Pancreas (tissue), 10 donors: Measurements from ENCODE around the gene PINK1. TPM values are rescaled to one million over a fixed set of nuclear protein-coding genes. Genes with fewer than 3 reads are reported as not detected.

Experiments
- ATAC-seq, 4 donors: fragments of 200-7000 bp; cut with Tn5 transposase; one replicate each; pipeline versions ENCODE4 v1.8.0 to v1.9.1; 2020; ENCODE audit warnings: mild to moderate bottlenecking in 4 of 4, moderate library complexity in 4 of 4
- DNase-seq, 6 donors: peaks; one replicate each; pipeline ENCODE4 v3.0.0-alpha.2; 2020
- FAIRE-seq: peaks from 2 replicates; lab custom pipeline; 2012; peaks lifted over from hg19 to GRCh38; lab: Jason Lieb, UNC
- H3K27ac ChIP-seq, 4 donors: fragments of 200-600 bp; sonication (generic); 1 replicate in 3 of 4; 2 replicates in 1 of 4; pipeline versions ENCODE4 v1.5.0 to v1.8.0; 2020
- H3K27me3 ChIP-seq, 4 donors: fragments of 200-600 bp; one replicate each; pipeline ENCODE4 v1.8.0; 2021
- H3K36me3 ChIP-seq, 3 donors: fragments of 200-600 bp; sonication (generic) in 1 of 3; one replicate each; pipeline versions ENCODE4 v1.5.0 to v1.8.0; 2020 to 2021
- H3K4me1 ChIP-seq, 3 donors: fragments of 200-600 bp; one replicate each; pipeline ENCODE4 v1.8.0; 2021
- H3K4me3 ChIP-seq, 4 donors: fragments of 200-600 bp; sonication (generic) in 2 of 4; one replicate each; pipeline versions ENCODE4 v1.5.0 to v1.8.0; 2020 to 2021
- H3K9me3 ChIP-seq, 4 donors: fragments of 200-600 bp; one replicate each; pipeline ENCODE4 v1.8.0; 2021
- WGBS, 2 donors: extraction: QIAGEN DNeasy Blood & Tissue Kit; methylation state at CpG; one replicate each; pipeline ENCODE4 v1.1.7; 2013; 5-methylcytosine and 5-hydroxymethylcytosine counted together
- intact Hi-C, 3 donors: fragments of 100-400 bp; cut with DNase I; formaldehyde crosslinking; loops; one replicate each; pipeline versions ENCODE4 v1.11.1 to v1.14.2; 2022
- polyA plus RNA-seq, 2 donors: library from polyadenylated mRNA; stranded (reverse); fragments of 200-250 nt; gene quantifications; one replicate each; pipeline ENCODE4 v1.2.3, GENCODE V29; 2013
- total RNA-seq, 6 donors: library from RNA; stranded (reverse); fragmentation: NEBNext Ultra II Directional in 4 of 6; extraction: Animal tissue kit (Norgen Biotek cat#: 25700) in 4 of 6; gene quantifications; one replicate each; pipeline versions ENCODE4 v1.2.1 to v1.2.4, GENCODE V29; 2021 to 2023
- TF ChIP-seq, protein P1 (sequence below), 4 donors: fragments of 200-600 bp; sonication (generic) in 3 of 4; IDR thresholded peaks; one replicate each; pipeline versions ENCODE4 v1.5.0 to v1.8.0; 2021; ENCODE audit warnings: antibody characterized with exemption in 4 of 4
- donor health status: healthy with polysubstance abuse.
- donor health status: DM: no; HTN: no; CAD: no; lungs with moderate emphysema.
- donor health status: DM: no; HTN: no; CAD: no.
- donor health status: control.
- donor health status: control.
- donor health status: Bipolar disorder and iron deficiency.
- donor health status: DM: yes; HTN: yes; CAD: no.
- donor health status: DM: no; HTN: no; CAD: no.
- donor health status: DM: no; HTN: no; CAD: no.
- donor health status: DM: yes; HTN: yes; CAD: no.

Gene PINK1
- total and polyA plus RNA-seq, 8 donors: 15.6 to 38.0 (median 29.0) TPM

DNA sequence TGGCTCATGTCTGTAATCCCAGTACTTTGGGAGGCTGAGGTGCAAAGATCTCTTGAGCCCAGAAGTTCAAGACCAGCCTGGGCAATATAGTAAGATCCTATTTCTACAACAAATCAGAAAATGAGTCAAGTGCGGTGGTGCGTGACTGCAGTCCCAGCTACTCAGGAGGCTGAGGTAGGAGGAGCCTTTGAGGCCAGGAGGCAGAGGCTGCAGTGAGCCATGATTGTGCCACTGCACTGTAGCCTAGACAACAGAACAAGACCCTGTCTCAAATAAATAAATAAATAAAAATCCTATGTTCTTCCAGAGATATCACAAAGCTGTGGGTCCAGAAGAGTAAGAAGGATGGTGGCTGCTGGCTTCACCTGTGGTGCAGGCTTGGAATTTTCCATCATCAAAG, 22.3 kb upstream of the PINK1 start:
- Histone ChIP-seq H3K36me3 (no peaks in the 10 kb centered on the region), H3K27me3 (no peaks in the 10 kb centered on the region), H3K4me1 (no peaks in the 10 kb centered on the region), H3K4me3 (no peak overlapping the region), H3K9me3 (no peaks in the 10 kb centered on the region), H3K27ac (no peak overlapping the region)
- no peak for ATAC-seq
- intact Hi-C loops: no loop called here
- no peak for FAIRE-seq
- DNase-seq: no peak
- WGBS, 2 donors: 97 to 100% methylated on average over 2 of the region's 2 CpGs
- TF ChIP-seq, protein P1, sequence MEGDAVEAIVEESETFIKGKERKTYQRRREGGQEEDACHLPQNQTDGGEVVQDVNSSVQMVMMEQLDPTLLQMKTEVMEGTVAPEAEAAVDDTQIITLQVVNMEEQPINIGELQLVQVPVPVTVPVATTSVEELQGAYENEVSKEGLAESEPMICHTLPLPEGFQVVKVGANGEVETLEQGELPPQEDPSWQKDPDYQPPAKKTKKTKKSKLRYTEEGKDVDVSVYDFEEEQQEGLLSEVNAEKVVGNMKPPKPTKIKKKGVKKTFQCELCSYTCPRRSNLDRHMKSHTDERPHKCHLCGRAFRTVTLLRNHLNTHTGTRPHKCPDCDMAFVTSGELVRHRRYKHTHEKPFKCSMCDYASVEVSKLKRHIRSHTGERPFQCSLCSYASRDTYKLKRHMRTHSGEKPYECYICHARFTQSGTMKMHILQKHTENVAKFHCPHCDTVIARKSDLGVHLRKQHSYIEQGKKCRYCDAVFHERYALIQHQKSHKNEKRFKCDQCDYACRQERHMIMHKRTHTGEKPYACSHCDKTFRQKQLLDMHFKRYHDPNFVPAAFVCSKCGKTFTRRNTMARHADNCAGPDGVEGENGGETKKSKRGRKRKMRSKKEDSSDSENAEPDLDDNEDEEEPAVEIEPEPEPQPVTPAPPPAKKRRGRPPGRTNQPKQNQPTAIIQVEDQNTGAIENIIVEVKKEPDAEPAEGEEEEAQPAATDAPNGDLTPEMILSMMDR (IDR thresholded peaks at IDR 0.05): no peak

DNA sequence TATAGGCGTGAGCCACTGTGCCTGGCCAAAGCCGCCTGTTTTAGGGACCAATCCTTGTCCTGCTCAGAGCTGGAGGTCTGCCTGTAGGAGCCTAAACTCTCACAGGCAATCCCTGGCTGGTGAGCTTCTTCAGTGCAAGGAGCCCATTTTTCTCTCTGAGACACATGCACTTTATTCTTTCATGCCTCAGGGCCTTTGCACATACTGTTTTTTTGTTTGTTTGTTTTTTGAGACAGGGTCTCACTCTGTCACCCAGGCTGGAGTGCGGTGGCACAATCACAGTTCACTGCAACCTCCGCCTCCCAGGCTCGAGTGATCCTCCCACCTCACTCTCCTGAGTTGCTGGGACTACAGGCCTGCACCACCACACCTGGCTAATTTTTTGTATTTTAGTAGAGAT, 21.6 kb upstream of the PINK1 start:
- intact Hi-C loops: no loop called here
- TF ChIP-seq, protein P1 (IDR thresholded peaks at IDR 0.05): no peak
- 88 to 94% methylated on average over 5 of the region's 5 CpGs for WGBS, 2 donors
- ATAC-seq (no peak), DNase-seq (no peak), FAIRE-seq (no peak)
- Histone ChIP-seq H3K4me3 (no peak overlapping the region), H3K9me3 (no peaks in the 10 kb centered on the region), H3K27me3 (no peaks in the 10 kb centered on the region), H3K4me1 (no peaks in the 10 kb centered on the region), H3K36me3 (no peaks in the 10 kb centered on the region), H3K27ac (no peak overlapping the region)

DNA sequence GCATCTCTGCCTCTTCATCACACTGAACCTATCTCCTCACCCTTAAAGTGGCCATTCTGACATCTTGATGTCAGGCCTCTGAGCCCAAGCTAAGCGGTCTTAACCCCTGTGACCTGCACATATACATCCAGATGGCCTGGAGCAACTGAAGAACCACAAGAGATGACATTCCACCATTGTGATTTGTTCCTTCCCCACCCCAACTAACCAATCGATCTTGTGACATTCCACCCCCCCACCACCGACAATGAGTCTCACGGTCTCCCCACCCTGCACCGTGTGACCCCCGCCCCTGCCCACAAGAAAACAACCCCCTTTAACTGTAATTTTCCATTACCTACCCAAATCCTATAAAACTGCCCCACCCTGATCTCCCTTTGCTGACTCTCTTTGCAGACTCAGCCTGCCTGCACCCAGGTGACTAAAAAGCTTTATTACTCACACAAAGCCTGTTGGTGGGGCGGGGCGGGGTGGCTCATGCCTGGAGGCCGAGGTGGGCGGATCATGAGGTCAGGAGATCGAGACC, 21.0 kb upstream of the PINK1 start:
- no peak for FAIRE-seq

DNA sequence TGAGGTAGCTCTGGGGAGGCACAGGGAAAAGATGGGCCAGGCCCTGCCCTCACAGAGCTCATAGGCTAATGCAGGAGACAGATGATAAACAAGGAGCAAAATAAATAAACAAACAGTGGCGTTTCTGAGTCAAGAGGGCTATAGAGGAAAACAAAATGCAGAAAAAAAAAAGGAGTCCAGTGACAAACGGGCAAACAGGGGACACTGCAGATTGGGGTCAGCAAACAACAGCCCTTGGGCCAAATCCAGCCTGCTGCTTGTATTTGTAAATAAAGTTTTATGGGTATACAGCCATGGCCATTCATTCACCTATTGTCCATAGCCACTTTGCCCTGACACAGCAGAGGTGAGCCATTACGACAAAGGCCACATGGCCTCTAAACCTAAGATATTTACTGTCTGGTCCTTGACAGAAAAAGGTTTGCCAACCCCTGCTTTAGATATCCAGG, 19.1 kb upstream of the PINK1 start:
- ATAC-seq (no peak), DNase-seq (no peak), FAIRE-seq (no peak)
- H3K4me1 ChIP-seq: no peaks in the 10 kb centered on the region
- intact Hi-C loops: no loop called here
- no peaks in the 10 kb centered on the region for H3K9me3 ChIP-seq
- no peaks in the 10 kb centered on the region for H3K36me3 ChIP-seq
- H3K4me3 ChIP-seq: no peak overlapping the region
- TF ChIP-seq, protein P1 (IDR thresholded peaks at IDR 0.05): no peak
- H3K27me3 ChIP-seq: no peaks in the 10 kb centered on the region
- 65 to 77% methylated on average over 3 of the region's 3 CpGs for WGBS, 2 donors
- H3K27ac ChIP-seq: no peak overlapping the region

More for the DNA sequence above, 21.0 kb upstream of the PINK1 start:
- Histone ChIP-seq H3K27me3 (no peaks in the 10 kb centered on the region), H3K4me1 (no peaks in the 10 kb centered on the region), H3K9me3 (no peaks in the 10 kb centered on the region), H3K4me3 (no peak overlapping the region), H3K36me3 (no peaks in the 10 kb centered on the region), H3K27ac (no peak overlapping the region)
- TF ChIP-seq, protein P1 (IDR thresholded peaks at IDR 0.05): no peak
- 62 to 74% methylated on average over 11 of the region's 11 CpGs for WGBS, 2 donors
- no peak for DNase-seq
- ATAC-seq: no peak
- intact Hi-C loops: no loop called here

DNA sequence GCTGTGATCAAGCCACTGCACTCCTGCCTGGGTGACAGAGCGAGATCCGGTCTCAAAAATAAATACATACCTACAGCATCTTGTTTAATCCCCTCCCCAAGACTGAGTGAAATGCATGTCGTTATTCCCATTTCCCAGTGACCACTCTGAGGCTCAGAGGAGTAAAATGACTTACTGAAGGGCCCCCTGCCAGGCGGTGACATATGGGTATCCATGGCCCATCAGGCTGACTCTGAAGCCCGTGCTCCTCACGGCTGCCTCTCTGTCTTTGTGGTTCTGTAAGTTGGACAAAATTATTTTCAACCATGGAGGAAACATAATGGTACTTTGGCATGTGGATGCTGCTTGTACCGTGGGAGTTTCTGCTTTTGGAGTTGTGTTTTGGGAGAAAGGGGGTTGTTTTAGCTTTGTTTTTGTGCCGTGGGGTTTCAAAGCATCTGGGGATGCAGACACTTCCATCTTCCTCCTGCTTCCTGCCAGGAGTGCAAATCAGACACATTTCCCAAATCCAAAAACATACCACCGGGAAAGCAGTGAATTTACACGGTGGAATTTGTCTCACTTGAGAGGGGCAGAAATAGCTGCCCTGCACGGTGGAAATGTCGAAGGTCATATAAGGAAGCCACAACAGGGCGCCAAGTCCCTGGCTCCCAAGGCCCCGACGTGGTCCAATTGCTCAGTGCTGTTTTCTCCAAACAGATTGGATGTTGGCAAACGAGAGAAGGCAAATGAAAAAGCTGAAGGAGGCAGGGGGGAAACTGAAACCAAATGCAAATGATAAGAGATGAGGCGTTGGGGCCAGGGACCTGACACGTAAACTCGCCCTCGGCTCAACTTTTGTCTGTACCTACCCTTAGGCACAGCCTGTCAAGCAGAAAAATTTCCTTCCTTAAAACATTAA, 17.1 kb upstream of the PINK1 start:
- no peak overlapping the region for H3K4me3 ChIP-seq
- H3K4me1 ChIP-seq: no peaks in the 10 kb centered on the region
- H3K27ac ChIP-seq: no peak overlapping the region
- WGBS, 2 donors: 42 to 50% methylated on average over 20 of the region's 20 CpGs
- DNase-seq: no peak
- ATAC-seq: no peak
- intact Hi-C loops: no loop called here
- no peaks in the 10 kb centered on the region for H3K9me3 ChIP-seq
- TF ChIP-seq, protein P1 (IDR thresholded peaks at IDR 0.05): no peak
- FAIRE-seq: no peak
- no peaks in the 10 kb centered on the region for H3K36me3 ChIP-seq
- H3K27me3 ChIP-seq: no peaks in the 10 kb centered on the region
